ENCODE measurements around the gene NGEF. TPM values are rescaled to one million over a fixed set of nuclear protein-coding genes. Genes with fewer than 3 reads are reported as not detected.

Gene NGEF
- total RNA-seq, 1 experiment from 2014 or later = 5.4 TPM

GRCh38 chr2:232984451-232985207 is 28.4 kb downstream of the NGEF start:
- Mint-ChIP-seq H3K27me3 (ENCODE audit: low read depth) (no peaks in the 10 kb centered on the region), H3K4me3 (no peak overlapping the region), H3K36me3 (peaks cover 4% of the 10 kb centered on the region), H3K27ac (no peak overlapping the region), H3K9me3 (peaks cover 9% of the 10 kb centered on the region), H3K4me1 (peaks cover 34% of the 10 kb centered on the region)
- DNase-seq (ENCODE audit: low spot score) (no peak), ATAC-seq (no peak)
- ChIA-PET CTCF (interaction anchor here (1.2 to 3.9 kb wide), 3 partner anchors 44 to 114 kb away, joined by 3 to 23 read pairs (median 5); no protein-coding TSS in a partner anchor), POLR2A (no interaction called here)
- no peak for TF ChIP-seq PRDM15 (CRISPR knock-in tag; IDR thresholded peaks at IDR 0.05)

GRCh38 chr2:232983669-232984140 is 29.4 kb downstream of the NGEF start:
- H3K27ac Mint-ChIP-seq = no peak overlapping the region
- CTCF ChIA-PET = interaction anchor here (0.6 to 3.9 kb wide), 4 partner anchors 45 to 297 kb away, joined by 3 to 23 read pairs (median 3); no protein-coding TSS in a partner anchor
- no peak for ATAC-seq

More at GRCh38 chr2:232983669-232984140, 29.4 kb downstream of the NGEF start:
- no peak for DNase-seq (ENCODE audit: low spot score)
- POLR2A ChIA-PET = no interaction called here
- H3K36me3 Mint-ChIP-seq = peaks cover 4% of the 10 kb centered on the region
- no peak for TF ChIP-seq NR1H2 (CRISPR knock-in tag; IDR thresholded peaks at IDR 0.05)
- no peak for TF ChIP-seq RORB (CRISPR knock-in tag; IDR thresholded peaks at IDR 0.05)
- no peak for TF ChIP-seq CREB1 (CRISPR knock-in tag; IDR thresholded peaks at IDR 0.05)
- no peak for TF ChIP-seq MYBL2 (CRISPR knock-in tag; IDR thresholded peaks at IDR 0.05)
- no peak for TF ChIP-seq ATF3 (CRISPR knock-in tag; conservative IDR thresholded peaks at IDR 0.05)
- no peak for TF ChIP-seq AFF4 (CRISPR knock-in tag; IDR thresholded peaks at IDR 0.05; ENCODE audit: borderline replicate concordance)
- no peak for TF ChIP-seq TCF7 (CRISPR knock-in tag; IDR thresholded peaks at IDR 0.05; ENCODE audit: low read depth)
- TF ChIP-seq NFE2L1 (CRISPR knock-in tag; IDR thresholded peaks at IDR 0.05) = no peak
- no peak for TF ChIP-seq EMX1 (CRISPR knock-in tag; IDR thresholded peaks at IDR 0.05)
- no peak for TF ChIP-seq FOXP4 (CRISPR knock-in tag; IDR thresholded peaks at IDR 0.05)
- TF ChIP-seq TP53 (CRISPR knock-in tag; IDR thresholded peaks at IDR 0.05) = no peak
- TF ChIP-seq FOXJ3 (CRISPR knock-in tag; IDR thresholded peaks at IDR 0.05; ENCODE audit: borderline replicate concordance) = no peak
- H3K27me3 Mint-ChIP-seq (ENCODE audit: low read depth) = no peaks in the 10 kb centered on the region
- H3K9me3 Mint-ChIP-seq = peaks cover 9% of the 10 kb centered on the region
- no peak overlapping the region for H3K4me3 Mint-ChIP-seq
- H3K4me1 Mint-ChIP-seq = peaks cover 34% of the 10 kb centered on the region
